ENCODE data around the gene EFNA5.

EFNA5 gene

GRCh38 chr5:107563959-107564544 lies 106.7 kb downstream of the EFNA5 start:
- TF ChIP-seq, protein P1, sequence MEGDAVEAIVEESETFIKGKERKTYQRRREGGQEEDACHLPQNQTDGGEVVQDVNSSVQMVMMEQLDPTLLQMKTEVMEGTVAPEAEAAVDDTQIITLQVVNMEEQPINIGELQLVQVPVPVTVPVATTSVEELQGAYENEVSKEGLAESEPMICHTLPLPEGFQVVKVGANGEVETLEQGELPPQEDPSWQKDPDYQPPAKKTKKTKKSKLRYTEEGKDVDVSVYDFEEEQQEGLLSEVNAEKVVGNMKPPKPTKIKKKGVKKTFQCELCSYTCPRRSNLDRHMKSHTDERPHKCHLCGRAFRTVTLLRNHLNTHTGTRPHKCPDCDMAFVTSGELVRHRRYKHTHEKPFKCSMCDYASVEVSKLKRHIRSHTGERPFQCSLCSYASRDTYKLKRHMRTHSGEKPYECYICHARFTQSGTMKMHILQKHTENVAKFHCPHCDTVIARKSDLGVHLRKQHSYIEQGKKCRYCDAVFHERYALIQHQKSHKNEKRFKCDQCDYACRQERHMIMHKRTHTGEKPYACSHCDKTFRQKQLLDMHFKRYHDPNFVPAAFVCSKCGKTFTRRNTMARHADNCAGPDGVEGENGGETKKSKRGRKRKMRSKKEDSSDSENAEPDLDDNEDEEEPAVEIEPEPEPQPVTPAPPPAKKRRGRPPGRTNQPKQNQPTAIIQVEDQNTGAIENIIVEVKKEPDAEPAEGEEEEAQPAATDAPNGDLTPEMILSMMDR (IDR thresholded peaks at IDR 0.05; ENCODE audit: insufficient read depth, low read depth, low read length, missing control alignments): no peak
- no peak overlapping the region for H3K4me3 ChIP-seq (ENCODE audit: low read depth, low read length)
- no peak for DNase-seq (ENCODE audit: low read depth)

- H3K4me3 ChIP-seq (ENCODE audit: low read depth, low read length): no peak overlapping the region
- peak; percentile 77 for DNase-seq (ENCODE audit: low read depth)
- TF ChIP-seq, protein P1 (IDR thresholded peaks at IDR 0.05; ENCODE audit: insufficient read depth, low read depth, low read length, missing control alignments): no peak
Observed at GRCh38 chr5:107560377-107560776, 110.4 kb downstream of the EFNA5 start.

DNA sequence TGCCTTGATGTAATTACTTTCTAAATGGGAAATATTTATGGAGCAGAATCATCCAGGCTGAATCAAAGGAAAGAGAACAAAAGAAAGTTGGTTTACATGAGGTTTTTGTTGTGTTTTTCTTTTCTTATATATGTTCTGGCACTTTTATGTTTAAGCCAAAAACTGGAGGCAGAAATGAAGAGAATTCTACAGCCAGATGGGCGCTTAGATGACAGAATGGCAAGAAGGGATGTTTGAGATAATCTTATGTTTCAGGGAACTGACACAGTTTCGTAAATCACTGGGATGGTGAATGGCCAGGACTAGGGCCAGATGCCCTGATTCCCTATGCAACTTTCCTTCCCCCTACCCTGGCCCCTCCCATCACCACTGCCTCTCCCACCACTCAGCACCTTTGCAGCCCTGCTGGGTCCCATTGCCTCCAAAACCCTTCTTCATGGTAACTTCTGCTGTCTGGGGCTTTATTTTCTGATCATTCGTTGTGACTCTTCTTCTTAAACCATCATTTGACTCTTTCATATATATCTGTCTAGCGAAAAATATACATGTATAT lies 111.8 kb downstream of the EFNA5 start:
- DNase-seq (ENCODE audit: low read depth): no peak
- TF ChIP-seq, protein P1 (IDR thresholded peaks at IDR 0.05; ENCODE audit: insufficient read depth, low read depth, low read length, missing control alignments): no peak
- H3K4me3 ChIP-seq (ENCODE audit: low read depth, low read length): no peak overlapping the region

DNA sequence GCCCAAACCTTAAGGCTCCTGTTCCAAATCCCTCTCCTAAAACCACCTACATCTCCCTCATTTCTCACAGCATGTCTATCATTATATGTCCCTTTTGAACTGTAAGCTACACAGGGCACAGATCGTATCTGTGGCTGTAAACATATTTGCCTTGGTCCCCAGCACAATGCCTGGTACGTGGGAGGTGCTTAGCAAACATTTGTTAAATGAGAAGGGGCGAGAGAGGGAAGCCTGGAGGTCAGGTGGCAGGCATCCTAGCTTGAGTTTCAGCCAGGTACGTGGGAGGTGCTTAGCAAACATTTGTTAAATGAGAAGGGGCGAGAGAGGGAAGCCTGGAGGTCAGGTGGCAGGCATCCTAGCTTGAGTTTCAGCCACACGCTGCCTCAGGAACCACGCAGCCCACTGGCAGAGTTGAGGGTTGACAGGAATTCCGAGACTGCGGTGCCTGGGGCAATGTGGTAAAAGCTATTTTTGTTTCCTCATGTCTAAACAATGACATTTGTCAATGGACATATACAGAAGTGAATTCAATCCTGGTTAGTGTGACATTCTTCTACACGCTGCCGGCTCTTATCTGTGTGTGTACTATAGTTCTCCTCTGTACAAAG lies 113.6 kb downstream of the EFNA5 start:
- no peak overlapping the region for H3K4me3 ChIP-seq (ENCODE audit: low read depth, low read length)
- no peak for DNase-seq (ENCODE audit: low read depth)
- TF ChIP-seq, protein P1 (IDR thresholded peaks at IDR 0.05; ENCODE audit: insufficient read depth, low read depth, low read length, missing control alignments): no peak

DNA sequence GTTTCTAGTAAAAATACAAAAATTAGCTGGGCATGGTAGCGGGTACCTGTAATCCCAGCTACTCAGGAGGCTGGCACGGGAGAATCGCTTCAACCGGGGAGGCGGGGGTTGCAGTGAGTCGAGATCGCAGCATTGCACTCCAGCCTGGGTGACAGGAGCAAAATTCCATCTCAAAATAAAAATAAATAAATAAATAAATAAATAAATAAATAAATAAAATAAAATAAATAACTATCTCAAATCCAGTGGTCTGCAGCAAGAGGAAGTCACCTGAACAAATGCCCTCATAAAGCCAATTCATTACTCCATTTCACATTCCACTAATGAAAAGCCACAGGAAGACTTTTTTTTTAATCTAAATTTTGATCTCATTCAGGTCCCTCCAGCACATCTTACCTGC lies 114.2 kb downstream of the EFNA5 start:
- TF ChIP-seq, protein P1 (IDR thresholded peaks at IDR 0.05; ENCODE audit: insufficient read depth, low read depth, low read length, missing control alignments): no peak
- DNase-seq (ENCODE audit: low read depth): no peak
- H3K4me3 ChIP-seq (ENCODE audit: low read depth, low read length): no peak overlapping the region

GRCh38 chr5:107555425-107556090 lies 115.2 kb downstream of the EFNA5 start:
- no peak for DNase-seq (ENCODE audit: low read depth)
- TF ChIP-seq, protein P1 (IDR thresholded peaks at IDR 0.05; ENCODE audit: insufficient read depth, low read depth, low read length, missing control alignments): no peak
- no peak overlapping the region for H3K4me3 ChIP-seq (ENCODE audit: low read depth, low read length)

Measured in GM12865 (cell line).